H1 (cell line): Measurements from ENCODE around the gene SYNDIG1. TPM values are rescaled to one million over a fixed set of nuclear protein-coding genes. Genes with fewer than 3 reads are reported as not detected.

Source experiments
- ATF3 ChIP-seq: IDR thresholded peaks from 2 replicates; pipeline ENCODE4 v1.6.1; 2011; ENCODE audit warnings: low read depth, mild to moderate bottlenecking, low read length; ENCODE audit not compliant: insufficient read depth
- CHD2 ChIP-seq: IDR thresholded peaks from 2 replicates; pipeline ENCODE4 v1.6.1; 2012; ENCODE audit warnings: low read length, improper control_type of control experiment
- CHD7 ChIP-seq: fragments of 300-600 bp; sonication (generic); IDR thresholded peaks from 2 replicates; pipeline ENCODE4 v1.7.1; 2012; ENCODE audit warnings: low read length, moderate library complexity, mild to moderate bottlenecking, inconsistent platforms; ENCODE audit not compliant: insufficient replicate concordance
- CREB1 ChIP-seq: IDR thresholded peaks from 2 replicates; pipeline ENCODE4 v1.6.1; 2012; ENCODE audit warnings: inconsistent platforms
- EP300 ChIP-seq, 2 experiments: IDR thresholded peaks; 1 replicate in 1 of 2; 2 replicates in 1 of 2; pipeline ENCODE4 v1.6.1; 2011 to 2012; ENCODE audit warnings: low read depth in 2 of 2, low read length in 2 of 2, mild to moderate bottlenecking in 2 of 2, borderline replicate concordance in 1 of 2, inconsistent platforms in 1 of 2, moderate library complexity in 1 of 2
- RBBP5 ChIP-seq: IDR thresholded peaks from 2 replicates; pipeline ENCODE4 v1.7.1; 2012; ENCODE audit warnings: low read depth, mild to moderate bottlenecking, inconsistent platforms, low read length, moderate library complexity, borderline replicate concordance
- RXRA ChIP-seq: IDR thresholded peaks from 2 replicates; pipeline ENCODE4 v1.6.1; 2011; ENCODE audit warnings: low read depth, mild to moderate bottlenecking, low read length, moderate library complexity; ENCODE audit not compliant: insufficient read depth
- SAP30 ChIP-seq: fragments of 300-600 bp; sonication (generic); IDR thresholded peaks from 2 replicates; pipeline ENCODE4 v1.7.1; 2012; ENCODE audit warnings: low read length, moderate library complexity, mild to moderate bottlenecking, inconsistent platforms; ENCODE audit not compliant: insufficient read depth, insufficient replicate concordance
- SIX5 ChIP-seq: IDR thresholded peaks from 2 replicates; pipeline ENCODE4 v1.6.1; 2011; ENCODE audit warnings: mild to moderate bottlenecking, low read depth, low read length
- TAF7 ChIP-seq: optimal IDR thresholded peaks from 2 replicates; pipeline ENCODE3; 2011; ENCODE audit warnings: low read depth, mild to moderate bottlenecking, inconsistent platforms, low read length, moderate library complexity, borderline replicate concordance
- TCF12 ChIP-seq: IDR thresholded peaks from 2 replicates; pipeline ENCODE4 v1.6.1; 2011; ENCODE audit warnings: low read depth, mild to moderate bottlenecking, low read length
- polyA plus RNA-seq, 7 experiments: library from polyadenylated mRNA; depleted of rRNA in 3 of 7; stranded (reverse) in 5 of 7; unstranded in 2 of 7; fragments of >200 nt in 5 of 7; fragments of 200-250 nt in 2 of 7; gene quantifications; 1 replicate in 5 of 7; 2 replicates in 1 of 7; 4 replicates in 1 of 7; pipeline versions ENCODE4 v1.2.1 to v1.2.3, GENCODE V29; 2011 to 2013; ENCODE audit warnings: missing spikeins in 2 of 7, mixed read lengths in 2 of 7
- total RNA-seq: library from RNA; stranded (reverse); fragmentation: NEBNext Ultra II Directional; extraction: Animal tissue kit (Norgen Biotek cat#: 25700); gene quantifications from 2 replicates; pipeline ENCODE4 v1.2.1, GENCODE V29; 2021

SYNDIG1 gene
- total and polyA plus RNA-seq, 2 of the 8 experiments (the other 6 are each of a cell fraction or from before 2014, with no cell fraction given) = 6.5 to 7.8 TPM

- TF ChIP-seq CHD7 (no peak), CREB1 (no peak), CHD2 (no peak), TCF12 (no peak), RXRA (no peak), EP300 (IDR thresholded peaks at IDR 0.05; ENCODE audit: borderline replicate concordance in 1 of 2, low read depth in 2 of 2, low read length in 2 of 2) (no peak), SIX5 (no peak), TAF7 (no peak), SAP30 (no peak), RBBP5 (no peak), ATF3 (no peak)
These were observed 221.0 kb downstream of the SYNDIG1 start (continued) for GRCh38 chr20:24690408-24690807.
